Epithelial cell of umbilical artery (primary cell): ENCODE measurements around the gene ZPBP2. TPM values are rescaled to one million over a fixed set of nuclear protein-coding genes. Genes with fewer than 3 reads are reported as not detected.

ENCODE experiments used
- total RNA-seq: library from RNA; depleted of rRNA; stranded (reverse); fragments of >200 nt; gene quantifications from 2 replicates; pipeline ENCODE4 v1.2.3, GENCODE V29; 2014

ZPBP2 gene
- total RNA-seq, result not detected in 2 replicates

DNA sequence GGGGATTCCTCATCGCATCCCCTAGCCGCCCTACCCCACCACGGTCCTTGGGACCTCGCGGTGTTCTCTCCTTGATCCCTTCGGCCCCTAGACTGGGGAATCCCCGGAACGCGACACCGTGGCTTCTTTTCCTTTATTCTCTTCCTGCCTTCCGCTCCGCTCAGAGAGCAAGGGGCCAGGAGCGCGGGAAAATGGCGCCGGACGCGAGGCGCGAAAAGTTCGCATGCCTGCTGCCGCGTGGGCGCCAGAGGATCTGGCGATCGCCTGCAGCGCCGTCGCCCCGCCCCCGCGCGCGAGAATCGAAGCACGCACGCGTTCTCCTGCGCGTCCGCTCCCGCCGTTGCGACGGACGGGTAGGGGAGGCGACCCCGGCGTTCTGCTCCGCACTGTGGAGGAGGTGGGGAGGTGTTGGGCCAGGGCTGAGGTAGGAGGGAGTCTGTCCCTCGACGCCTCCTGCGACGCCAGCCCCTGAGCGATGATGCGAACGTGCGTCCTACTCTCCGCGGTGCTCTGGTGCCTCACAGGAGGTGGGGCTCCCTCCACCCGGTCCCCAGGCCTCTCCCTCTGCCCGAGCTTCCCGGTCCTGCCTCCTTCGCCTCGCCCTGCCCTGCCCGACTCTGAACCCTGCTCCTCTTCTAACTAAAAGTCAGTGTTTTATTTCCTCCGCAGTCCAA lies at the start of gene ZPBP2:
Gene ZPBP2, plus strand, starts transcription at position 323 of the 674 bp plus-strand sequence. Its CDS starts 153 bp downstream, at position 476.

GRCh38 chr17:39863918-39864746 lies 3.9 kb upstream of the ZPBP2 start, which contains the start of gene IKZF3:
Gene IKZF3 (minus strand): TSS chr17:39864312. CDS start chr17:39864126, 186 bp downstream.

Other genes with a start within 250 kb of the ZPBP2 start
- gene PPP1R1B, start 241.2 kb upstream of the ZPBP2 start, total RNA-seq, result not detected in 2 replicates
- gene STARD3, start 231.1 kb upstream of the ZPBP2 start, total RNA-seq, result 16.7 and 19.8 TPM in 2 replicates
- gene TCAP, start 202.9 kb upstream of the ZPBP2 start, total RNA-seq, result under 0.01 and 0.15 TPM in 2 replicates
- not detected in 2 replicates for gene PNMT, start 199.7 kb upstream of the ZPBP2 start, total RNA-seq
- 1.9 and 5.6 TPM in 2 replicates for gene PGAP3, start 180.1 kb upstream of the ZPBP2 start, total RNA-seq
- 15.3 TPM in 2 replicates for gene ERBB2, start 168.1 kb upstream of the ZPBP2 start, total RNA-seq
- gene MIEN1, start 137.7 kb upstream of the ZPBP2 start, total RNA-seq, result 15.9 and 25.4 TPM in 2 replicates
- not detected in 2 replicates for gene GRB7, start 130.3 kb upstream of the ZPBP2 start, total RNA-seq
- gene IKZF3, start 3.9 kb upstream of the ZPBP2 start, total RNA-seq, result under 0.01 TPM in 1 of 2 replicates, not detected in the other
- gene GSDMB, start 50.4 kb downstream of the ZPBP2 start, total RNA-seq, result 0.65 and 2.7 TPM in 2 replicates
- 21.4 and 23.1 TPM in 2 replicates for gene ORMDL3, start 59.4 kb downstream of the ZPBP2 start, total RNA-seq
- not detected in 2 replicates for gene LRRC3C, start 59.5 kb downstream of the ZPBP2 start, total RNA-seq
- not detected in 2 replicates for gene GSDMA, start 94.8 kb downstream of the ZPBP2 start, total RNA-seq
- 105 and 155 TPM in 2 replicates for gene PSMD3, start 112.6 kb downstream of the ZPBP2 start, total RNA-seq
- gene CSF3, start 147.2 kb downstream of the ZPBP2 start, total RNA-seq, result 0.46 and 0.97 TPM in 2 replicates
- 36.3 and 48.4 TPM in 2 replicates for gene MED24, start 186.2 kb downstream of the ZPBP2 start, total RNA-seq
- gene THRA, start 194.8 kb downstream of the ZPBP2 start, total RNA-seq, result 11.7 and 17.0 TPM in 2 replicates
- 0.30 and 0.32 TPM in 2 replicates for gene NR1D1, start 232.4 kb downstream of the ZPBP2 start, total RNA-seq